K562 (cell line): Measurements from ENCODE around the gene CTNNA3. TPM values are rescaled to one million over a fixed set of nuclear protein-coding genes. Genes with fewer than 3 reads are reported as not detected.

Experiments
- ATF3 ChIP-seq, 2 experiments: fragments of 450-650 bp in 1 of 2; sonication (generic) in 1 of 2; formaldehyde crosslinking in 1 of 2; IDR thresholded peaks in 1 of 2; conservative IDR thresholded peaks in 1 of 2; 2 replicates each; pipeline versions ENCODE4 v1.6.1 to v1.8.1; 2016 to 2023; ENCODE audit warnings: mild to moderate bottlenecking in 2 of 2, moderate library complexity in 2 of 2, inconsistent platforms in 1 of 2, missing genetic modification reagents in 1 of 2
- CGGBP1 ChIP-seq: fragments of 250-450 bp; sonication (Bioruptor Pico); IDR thresholded peaks from 2 replicates; pipeline ENCODE4 v1.9.0; 2021; ENCODE audit warnings: mild to moderate bottlenecking
- EWSR1 ChIP-seq: fragments of 450-650 bp; IDR thresholded peaks from 2 replicates; pipeline ENCODE4 v1.6.1; 2018; ENCODE audit warnings: borderline replicate concordance, mild to moderate bottlenecking, low read depth, moderate library complexity; ENCODE audit not compliant: partially characterized antibody
- FOXJ2 ChIP-seq: fragments of 200-800 bp; sonication (Bioruptor generic); IDR thresholded peaks from 2 replicates; pipeline ENCODE4 v1.6.1; 2016; ENCODE audit warnings: missing genetic modification characterization, missing compliant biosample characterization
- HNRNPH1 ChIP-seq: fragments of 200-400 bp; formaldehyde crosslinking; optimal IDR thresholded peaks from 2 replicates; pipeline ENCODE3; 2017; ENCODE audit warnings: low read depth, mild to moderate bottlenecking, low read length, moderate library complexity
- IRF2 ChIP-seq: sonication (generic); formaldehyde crosslinking; IDR thresholded peaks from 2 replicates; pipeline ENCODE4 v1.8.1; 2022; ENCODE audit warnings: mild to moderate bottlenecking, missing genetic modification reagents
- LEF1 ChIP-seq: fragments of 450-650 bp; IDR thresholded peaks from 2 replicates; pipeline ENCODE4 v1.6.1; 2016; ENCODE audit warnings: mild to moderate bottlenecking
- MNT ChIP-seq, 2 experiments: fragments of 450-650 bp; conservative IDR thresholded peaks; 2 replicates each; pipeline ENCODE4 v1.6.1; 2017; ENCODE audit warnings: mild to moderate bottlenecking in 2 of 2, moderate library complexity in 2 of 2
- POLR2H ChIP-seq: IDR thresholded peaks from 2 replicates; pipeline ENCODE4 v1.6.1; 2016; ENCODE audit warnings: missing genetic modification characterization, low read depth, mild to moderate bottlenecking, control low read depth, missing compliant biosample characterization, moderate library complexity
- POU5F1 ChIP-seq: fragments of 150-350 bp; IDR thresholded peaks from 2 replicates; pipeline ENCODE4 v1.6.1; 2014; ENCODE audit warnings: borderline replicate concordance, low read length, low read depth, mild to moderate bottlenecking; ENCODE audit not compliant: partially characterized antibody
- RBM39 ChIP-seq: fragments of 200-400 bp; formaldehyde crosslinking; optimal IDR thresholded peaks from 2 replicates; pipeline ENCODE3; 2018; ENCODE audit warnings: low read depth, low read length
- SUPT5H ChIP-seq: fragments of 450-650 bp; IDR thresholded peaks from 2 replicates; pipeline ENCODE4 v1.6.1; 2016
- ZHX1 ChIP-seq: fragments of 150-350 bp; conservative IDR thresholded peaks from 2 replicates; pipeline ENCODE4 v1.6.1; 2014; ENCODE audit warnings: low read length
- polyA plus RNA-seq, 8 experiments: library from polyadenylated mRNA; depleted of rRNA in 4 of 8; stranded (reverse) in 5 of 8; unstranded in 3 of 8; fragments of >200 nt; fragmentation: Nextera tagmentation in 2 of 8; fragmentation: Illumina TruSeq in 1 of 8; extraction: Ambion mirVana in 2 of 8; extraction: Trizol in 1 of 8; gene quantifications; 2 replicates each; pipeline versions ENCODE4 v1.2.1 to v1.2.3, GENCODE V29; 2011 to 2014; ENCODE audit warnings: inconsistent platforms in 1 of 8, missing spikeins in 1 of 8
- total RNA-seq, 7 experiments: library from RNA; depleted of rRNA in 6 of 7; stranded (reverse); fragments of >200 nt in 6 of 7; fragmentation: Illumina TruSeq in 2 of 7; extraction: Trizol in 2 of 7; gene quantifications; 2 replicates each; pipeline versions ENCODE4 v1.2.1 to v1.2.3, GENCODE V29; 2011 to 2021; ENCODE audit warnings: low replicate concordance in 1 of 7
- TF ChIP-seq, protein P1 (sequence below): fragments of 250-450 bp; sonication (Bioruptor Pico); IDR thresholded peaks from 2 replicates; pipeline ENCODE4 v1.4.0; 2020; ENCODE audit warnings: mild to moderate bottlenecking, moderate library complexity

The CTNNA3 gene
- total and polyA plus RNA-seq, 9 of the 15 experiments (the other 6 are each of a cell fraction or from before 2014, with no cell fraction given) = 0.04 TPM; not detected in 8

DNA sequence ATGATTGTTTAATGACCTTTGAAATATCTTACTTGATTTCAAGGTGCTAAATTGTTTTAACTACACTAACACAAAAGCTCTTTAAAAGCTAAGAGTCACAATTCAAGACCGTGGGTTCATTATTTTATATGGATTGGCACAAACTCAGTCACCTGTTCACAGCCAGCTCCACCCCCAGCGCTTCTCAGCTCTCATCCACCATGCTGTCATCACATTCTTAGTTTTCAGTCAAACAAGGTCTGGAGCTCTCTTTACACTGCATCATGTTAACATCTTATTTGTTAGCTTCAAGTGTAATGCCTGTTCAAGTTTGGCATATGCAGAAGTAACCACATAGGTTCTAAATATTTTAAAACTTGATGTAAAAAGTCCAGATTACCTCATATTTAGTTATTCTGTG, 951.1 kb downstream of the CTNNA3 start (continued):
- TF ChIP-seq ZHX1 = no peak
- no peak for TF ChIP-seq SUPT5H
- no peak for TF ChIP-seq RBM39
- no peak for TF ChIP-seq MNT (conservative IDR thresholded peaks at IDR 0.05)
- TF ChIP-seq HNRNPH1 = no peak
- TF ChIP-seq EWSR1 = no peak
- TF ChIP-seq, protein P1, sequence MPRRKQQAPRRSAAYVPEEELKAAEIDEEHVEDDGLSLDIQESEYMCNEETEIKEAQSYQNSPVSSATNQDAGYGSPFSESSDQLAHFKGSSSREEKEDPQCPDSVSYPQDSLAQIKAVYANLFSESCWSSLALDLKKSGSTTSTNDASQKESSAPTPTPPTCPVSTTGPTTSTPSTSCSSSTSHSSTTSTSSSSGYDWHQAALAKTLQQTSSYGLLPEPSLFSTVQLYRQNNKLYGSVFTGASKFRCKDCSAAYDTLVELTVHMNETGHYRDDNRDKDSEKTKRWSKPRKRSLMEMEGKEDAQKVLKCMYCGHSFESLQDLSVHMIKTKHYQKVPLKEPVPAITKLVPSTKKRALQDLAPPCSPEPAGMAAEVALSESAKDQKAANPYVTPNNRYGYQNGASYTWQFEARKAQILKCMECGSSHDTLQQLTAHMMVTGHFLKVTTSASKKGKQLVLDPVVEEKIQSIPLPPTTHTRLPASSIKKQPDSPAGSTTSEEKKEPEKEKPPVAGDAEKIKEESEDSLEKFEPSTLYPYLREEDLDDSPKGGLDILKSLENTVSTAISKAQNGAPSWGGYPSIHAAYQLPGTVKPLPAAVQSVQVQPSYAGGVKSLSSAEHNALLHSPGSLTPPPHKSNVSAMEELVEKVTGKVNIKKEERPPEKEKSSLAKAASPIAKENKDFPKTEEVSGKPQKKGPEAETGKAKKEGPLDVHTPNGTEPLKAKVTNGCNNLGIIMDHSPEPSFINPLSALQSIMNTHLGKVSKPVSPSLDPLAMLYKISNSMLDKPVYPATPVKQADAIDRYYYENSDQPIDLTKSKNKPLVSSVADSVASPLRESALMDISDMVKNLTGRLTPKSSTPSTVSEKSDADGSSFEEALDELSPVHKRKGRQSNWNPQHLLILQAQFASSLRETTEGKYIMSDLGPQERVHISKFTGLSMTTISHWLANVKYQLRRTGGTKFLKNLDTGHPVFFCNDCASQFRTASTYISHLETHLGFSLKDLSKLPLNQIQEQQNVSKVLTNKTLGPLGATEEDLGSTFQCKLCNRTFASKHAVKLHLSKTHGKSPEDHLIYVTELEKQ = no peak
- TF ChIP-seq LEF1 = no peak
- TF ChIP-seq FOXJ2 (tag) = no peak
- TF ChIP-seq POU5F1 = no peak
- no peak for TF ChIP-seq CGGBP1 (CRISPR knock-in tag)
- TF ChIP-seq IRF2 (CRISPR knock-in tag) = no peak
- TF ChIP-seq POLR2H (tag) = no peak
- no peak for TF ChIP-seq ATF3 (IDR thresholded peaks at IDR 0.05)
- TF ChIP-seq ATF3 (CRISPR knock-in tag; conservative IDR thresholded peaks at IDR 0.05) = no peak
